A549 (cell line): ENCODE data around the gene KCNK3. TPM values are rescaled to one million over a fixed set of nuclear protein-coding genes. Genes with fewer than 3 reads are reported as not detected.

Experiments
- ATAC-seq, 2 experiments: fragments of 200-7000 bp in 1 of 2; fragments of >200 bp in 1 of 2; cut with Nextera tagmentation in 1 of 2; cut with Tn5 transposase in 1 of 2; 3 replicates each; pipeline versions ENCODE4 v1.8.0 to v1.9.1; 2018 to 2020; ENCODE audit warnings: mild to moderate bottlenecking in 1 of 2, moderate library complexity in 1 of 2
- CTCF ChIA-PET: fragments of 300-600 bp; sonication (Branson Sonifier 250); formaldehyde crosslinking; extraction: SDS; loops from one replicate; lab custom pipeline; 2021; ENCODE audit warnings: antibody characterized with exemption, inconsistent platforms; lab: Yijun Ruan, JAX
- POLR2A ChIA-PET: fragments of 350-600 bp; formaldehyde crosslinking; extraction: SDS; loops from one replicate; lab custom pipeline; 2021; ENCODE audit warnings: antibody characterized with exemption, inconsistent platforms; lab: Yijun Ruan, JAX
- DNase-seq, 2 experiments: peaks; one replicate each; pipeline versions ENCODE4 v3.0.0 to v3.0.0-alpha.2; 2011 to 2016; ENCODE audit warnings: low read depth in 1 of 2, low spot score in 1 of 2
- FAIRE-seq: peaks from 2 replicates; lab custom pipeline; 2011; peaks lifted over from hg19 to GRCh38; lab: Jason Lieb, UNC
- H3K27ac ChIP-seq, 2 experiments: fragments of >200 bp; sonication (Bioruptor Twin); formaldehyde crosslinking; 3 replicates each; pipeline ENCODE4 v1.5.1; 2016 to 2017
- H3K4me1 ChIP-seq: fragments of >200 bp; sonication (Bioruptor Twin); formaldehyde crosslinking; 3 replicates; pipeline ENCODE4 v1.6.1; 2016
- H3K4me2 ChIP-seq: fragments of >200 bp; sonication (Bioruptor Twin); formaldehyde crosslinking; 3 replicates; pipeline ENCODE4 v1.6.1; 2016
- H3K4me3 ChIP-seq: fragments of >200 bp; sonication (Bioruptor Twin); formaldehyde crosslinking; 3 replicates; pipeline ENCODE4 v1.5.1; 2016
- H3K9me3 ChIP-seq: fragments of >200 bp; sonication (Bioruptor Twin); formaldehyde crosslinking; 3 replicates; pipeline ENCODE4 v1.6.1; 2016
- CBX2 ChIP-seq: fragments of 200-600 bp; sonication (generic); IDR thresholded peaks from 2 replicates; pipeline ENCODE4 v1.6.1; 2016; ENCODE audit warnings: low read depth, mild to moderate bottlenecking, borderline replicate concordance
- CHD2 ChIP-seq: fragments of 150-350 bp; IDR thresholded peaks from 2 replicates; pipeline ENCODE4 v1.6.1; 2014; ENCODE audit warnings: low read length; ENCODE audit not compliant: partially characterized antibody
- ESRRA ChIP-seq: fragments of 150-350 bp; IDR thresholded peaks from 2 replicates; pipeline ENCODE4 v1.6.1; 2014; ENCODE audit warnings: mild to moderate bottlenecking, low read length, borderline replicate concordance
- FOSB ChIP-seq: fragments of 250-450 bp; sonication (Bioruptor Pico); IDR thresholded peaks from 2 replicates; pipeline ENCODE4 v1.5.0; 2020; ENCODE audit warnings: mild to moderate bottlenecking, moderate library complexity
- HEYL ChIP-seq: fragments of 250-450 bp; sonication (Bioruptor Pico); IDR thresholded peaks from 2 replicates; pipeline ENCODE4 v1.8.0; 2021; ENCODE audit warnings: mild to moderate bottlenecking, moderate library complexity
- HOXA7 ChIP-seq: fragments of 250-450 bp; sonication (Bioruptor Pico); IDR thresholded peaks from 2 replicates; pipeline ENCODE4 v1.5.0; 2020; ENCODE audit warnings: mild to moderate bottlenecking, moderate library complexity
- HOXB5 ChIP-seq: fragments of 250-450 bp; sonication (Bioruptor Pico); IDR thresholded peaks from 2 replicates; pipeline ENCODE4 v1.5.0; 2020; ENCODE audit warnings: mild to moderate bottlenecking, moderate library complexity
- JUN ChIP-seq, 2 experiments: fragments of >200 bp; sonication (Bioruptor Twin); formaldehyde crosslinking; IDR thresholded peaks; 2 replicates in 1 of 2; 3 replicates in 1 of 2; pipeline ENCODE4 v1.6.1; 2016 to 2017
- KDM1A ChIP-seq: fragments of 200-600 bp; sonication (generic); IDR thresholded peaks from 2 replicates; pipeline ENCODE4 v1.6.1; 2016; ENCODE audit warnings: low read depth, mild to moderate bottlenecking
- KDM5A ChIP-seq: fragments of 200-600 bp; sonication (generic); IDR thresholded peaks from 2 replicates; pipeline ENCODE4 v1.6.1; 2016; ENCODE audit warnings: antibody characterized with exemption, mild to moderate bottlenecking
- MAX ChIP-seq: IDR thresholded peaks from 2 replicates; pipeline ENCODE4 v1.6.1; 2012
- MAZ ChIP-seq: fragments of 150-350 bp; IDR thresholded peaks from 2 replicates; pipeline ENCODE4 v1.6.1; 2014; ENCODE audit warnings: antibody characterized with exemption, low read depth, low read length, borderline replicate concordance
- POLR2A ChIP-seq: IDR thresholded peaks from 2 replicates; pipeline ENCODE4 v1.6.1; 2012; ENCODE audit warnings: mild to moderate bottlenecking, low read length
- POLR2AphosphoS2 ChIP-seq: conservative IDR thresholded peaks from 2 replicates; pipeline ENCODE4 v1.6.1; 2012; ENCODE audit warnings: low read length, improper control_type of control experiment, inconsistent platforms
- SREBF2 ChIP-seq: fragments of 450-650 bp; IDR thresholded peaks from 2 replicates; pipeline ENCODE4 v1.6.1; 2014; ENCODE audit warnings: mild to moderate bottlenecking, moderate library complexity
- TFCP2L1 ChIP-seq: fragments of 250-450 bp; sonication (Bioruptor Pico); IDR thresholded peaks from 2 replicates; pipeline ENCODE4 v1.5.0; 2021; ENCODE audit warnings: mild to moderate bottlenecking
- USF2 ChIP-seq: fragments of 450-650 bp; IDR thresholded peaks from 2 replicates; pipeline ENCODE4 v1.6.1; 2014; ENCODE audit warnings: antibody characterized with exemption
- ZSCAN20 ChIP-seq: fragments of 250-450 bp; sonication (Bioruptor Pico); IDR thresholded peaks from 2 replicates; pipeline ENCODE4 v1.8.0; 2022; ENCODE audit warnings: mild to moderate bottlenecking, moderate library complexity
- WGBS: methylation state at CpG from one replicate; pipeline ENCODE4 v1.1.6; 2017; ENCODE audit errors: missing lambda C conversion rate; 5-methylcytosine and 5-hydroxymethylcytosine counted together
- polyA plus RNA-seq, 4 experiments: library from polyadenylated mRNA; depleted of rRNA in 3 of 4; stranded (reverse); fragments of >200 nt; fragmentation: RNase III in 1 of 4; extraction: RNeasy Plus Mini Kit Qiagen cat#74134 plus additional on column Dnase treatment in 1 of 4; gene quantifications; 2 replicates in 3 of 4; 3 replicates in 1 of 4; pipeline ENCODE4 v1.2.3, GENCODE V29; 2011 to 2017
- TF ChIP-seq, protein P1 (sequence below): fragments of 150-350 bp; IDR thresholded peaks from 2 replicates; pipeline ENCODE4 v1.6.1; 2014; ENCODE audit warnings: low read depth, mild to moderate bottlenecking, low read length
- TF ChIP-seq, protein P2 (sequence below): fragments of 200-600 bp; sonication (generic); IDR thresholded peaks from 2 replicates; pipeline ENCODE4 v1.6.1; 2016; ENCODE audit warnings: antibody characterized with exemption, mild to moderate bottlenecking, moderate library complexity
- TF ChIP-seq, protein P3 (sequence below): fragments of >200 bp; sonication (Bioruptor Twin); formaldehyde crosslinking; IDR thresholded peaks from 2 replicates; pipeline ENCODE4 v1.6.1; 2016

Gene KCNK3
- polyA plus RNA-seq, 2 of the 4 experiments (the other 2 are of a cell fraction) = 2.4 to 2.8 TPM

DNA sequence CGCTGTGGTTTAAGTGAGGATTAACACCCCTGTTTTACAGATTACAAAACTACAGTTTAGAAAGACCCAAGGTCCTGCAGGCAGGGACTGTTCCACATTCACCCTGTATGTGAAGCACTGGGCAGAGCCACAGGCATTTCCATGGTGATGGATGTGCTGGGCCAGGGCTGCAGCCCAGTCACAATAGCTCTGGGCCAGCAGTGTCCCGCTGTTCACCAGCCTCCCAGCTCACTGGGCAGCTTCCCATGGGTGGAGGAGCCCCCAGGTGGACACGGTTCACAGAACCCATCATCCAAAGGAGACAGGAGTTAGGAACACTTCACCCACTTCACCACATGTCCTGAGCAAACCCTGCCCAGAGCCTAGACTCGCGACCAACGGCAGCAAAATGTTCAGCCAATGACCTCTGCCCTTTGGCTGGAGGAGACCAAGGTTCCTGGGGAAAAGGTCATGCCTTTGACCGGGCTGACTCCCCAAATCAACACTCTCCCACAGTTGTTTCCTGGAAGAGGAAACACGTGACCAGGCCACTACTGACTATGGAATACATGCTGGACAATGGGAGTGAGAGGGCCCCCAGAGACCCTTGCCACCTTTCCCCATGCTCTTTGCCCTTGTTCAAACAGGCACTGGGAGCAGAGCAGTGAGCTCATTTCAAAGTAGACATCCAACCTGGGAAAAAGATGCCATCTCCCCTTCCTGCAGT, 43.5 kb downstream of the KCNK3 start:
- CTCF ChIA-PET = interaction anchor here (3.3 to 22.6 kb wide), 4 partner anchors 10 to 156 kb away, joined by 14 to 736 read pairs (median 141); no protein-coding TSS in a partner anchor
- 82% methylated on average over 8 of the region's 8 CpGs for WGBS
- peak overlapping the region; percentile 68 to 94; a peak in 5 of 6 replicates for H3K27ac ChIP-seq
- POLR2A ChIA-PET = no interaction called here
- peak in 1 of 2 experiments; percentile 43 for DNase-seq
- FAIRE-seq = no peak
- H3K4me3 ChIP-seq = no peak overlapping the region
- TF ChIP-seq POLR2A (no peak), POLR2AphosphoS2 (no peak)
- peak overlapping the region; percentile 0; the same call in 2 of the 3 replicates for H3K4me2 ChIP-seq
- peaks cover 50% of the 10 kb centered on the region for H3K4me1 ChIP-seq
- H3K9me3 ChIP-seq = no peaks in the 10 kb centered on the region
- peak; percentile 16 to 54; a peak in 3 of 6 replicates for ATAC-seq

GRCh38 chr2:26737221-26737620, 44.7 kb downstream of the KCNK3 start:
- WGBS = 87% methylated on average over 4 of the region's 4 CpGs
- ChIA-PET POLR2A (no interaction called here), CTCF (interaction anchor here (1.0 to 22.6 kb wide), 7 partner anchors 8 to 175 kb away, joined by 3 to 736 read pairs (median 7); a partner anchor contains a TSS)
- H3K4me2 ChIP-seq = no peak overlapping the region
- DNase-seq (no peak), FAIRE-seq (no peak), ATAC-seq (no peak)
- no peaks in the 10 kb centered on the region for H3K9me3 ChIP-seq
- peak overlapping the region; percentile 68 to 94; a peak in 5 of 6 replicates for H3K27ac ChIP-seq
- no peak overlapping the region for H3K4me3 ChIP-seq
- TF ChIP-seq CBX2 (no peak), TFCP2L1 (CRISPR knock-in tag) (no peak), KDM1A (no peak), HOXA7 (CRISPR knock-in tag) (no peak), MAZ (no peak), USF2 (no peak), ZSCAN20 (CRISPR knock-in tag) (no peak), JUN (IDR thresholded peaks at IDR 0.05) (no peak), FOSB (CRISPR knock-in tag) (no peak), MAX (no peak), SREBF2 (no peak), HEYL (CRISPR knock-in tag) (no peak), ESRRA (no peak), HOXB5 (no peak), CHD2 (no peak), KDM5A (no peak)
- TF ChIP-seq, protein P1, sequence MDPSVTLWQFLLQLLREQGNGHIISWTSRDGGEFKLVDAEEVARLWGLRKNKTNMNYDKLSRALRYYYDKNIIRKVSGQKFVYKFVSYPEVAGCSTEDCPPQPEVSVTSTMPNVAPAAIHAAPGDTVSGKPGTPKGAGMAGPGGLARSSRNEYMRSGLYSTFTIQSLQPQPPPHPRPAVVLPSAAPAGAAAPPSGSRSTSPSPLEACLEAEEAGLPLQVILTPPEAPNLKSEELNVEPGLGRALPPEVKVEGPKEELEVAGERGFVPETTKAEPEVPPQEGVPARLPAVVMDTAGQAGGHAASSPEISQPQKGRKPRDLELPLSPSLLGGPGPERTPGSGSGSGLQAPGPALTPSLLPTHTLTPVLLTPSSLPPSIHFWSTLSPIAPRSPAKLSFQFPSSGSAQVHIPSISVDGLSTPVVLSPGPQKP = no peak
- TF ChIP-seq, protein P2, sequence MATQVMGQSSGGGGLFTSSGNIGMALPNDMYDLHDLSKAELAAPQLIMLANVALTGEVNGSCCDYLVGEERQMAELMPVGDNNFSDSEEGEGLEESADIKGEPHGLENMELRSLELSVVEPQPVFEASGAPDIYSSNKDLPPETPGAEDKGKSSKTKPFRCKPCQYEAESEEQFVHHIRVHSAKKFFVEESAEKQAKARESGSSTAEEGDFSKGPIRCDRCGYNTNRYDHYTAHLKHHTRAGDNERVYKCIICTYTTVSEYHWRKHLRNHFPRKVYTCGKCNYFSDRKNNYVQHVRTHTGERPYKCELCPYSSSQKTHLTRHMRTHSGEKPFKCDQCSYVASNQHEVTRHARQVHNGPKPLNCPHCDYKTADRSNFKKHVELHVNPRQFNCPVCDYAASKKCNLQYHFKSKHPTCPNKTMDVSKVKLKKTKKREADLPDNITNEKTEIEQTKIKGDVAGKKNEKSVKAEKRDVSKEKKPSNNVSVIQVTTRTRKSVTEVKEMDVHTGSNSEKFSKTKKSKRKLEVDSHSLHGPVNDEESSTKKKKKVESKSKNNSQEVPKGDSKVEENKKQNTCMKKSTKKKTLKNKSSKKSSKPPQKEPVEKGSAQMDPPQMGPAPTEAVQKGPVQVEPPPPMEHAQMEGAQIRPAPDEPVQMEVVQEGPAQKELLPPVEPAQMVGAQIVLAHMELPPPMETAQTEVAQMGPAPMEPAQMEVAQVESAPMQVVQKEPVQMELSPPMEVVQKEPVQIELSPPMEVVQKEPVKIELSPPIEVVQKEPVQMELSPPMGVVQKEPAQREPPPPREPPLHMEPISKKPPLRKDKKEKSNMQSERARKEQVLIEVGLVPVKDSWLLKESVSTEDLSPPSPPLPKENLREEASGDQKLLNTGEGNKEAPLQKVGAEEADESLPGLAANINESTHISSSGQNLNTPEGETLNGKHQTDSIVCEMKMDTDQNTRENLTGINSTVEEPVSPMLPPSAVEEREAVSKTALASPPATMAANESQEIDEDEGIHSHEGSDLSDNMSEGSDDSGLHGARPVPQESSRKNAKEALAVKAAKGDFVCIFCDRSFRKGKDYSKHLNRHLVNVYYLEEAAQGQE = no peak
- TF ChIP-seq, protein P3, sequence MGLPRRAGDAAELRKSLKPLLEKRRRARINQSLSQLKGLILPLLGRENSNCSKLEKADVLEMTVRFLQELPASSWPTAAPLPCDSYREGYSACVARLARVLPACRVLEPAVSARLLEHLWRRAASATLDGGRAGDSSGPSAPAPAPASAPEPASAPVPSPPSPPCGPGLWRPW = no peak
- peaks cover 44% of the 10 kb centered on the region for H3K4me1 ChIP-seq
